Measurements from ENCODE around the gene FNIP2.

GRCh38 chr4:158936238-158936637, 167.4 kb downstream of the FNIP2 start:
- TF ChIP-seq CTCF (conservative IDR thresholded peaks at IDR 0.05; ENCODE audit: low read depth, low read length) (no peak), EZH2 (IDR thresholded peaks at IDR 0.05; ENCODE audit: borderline replicate concordance, low read depth, low read length, poor library complexity, severe bottlenecking) (no peak)

Measured in A673 (cell line).